ENCODE results near the gene FMNL3.
"Not testable (repeated sequence)": the region's sequence is repeated elsewhere in the genome, so short reads cannot be mapped to it uniquely, and the experiment has no call there.

Gene FMNL3

DNA sequence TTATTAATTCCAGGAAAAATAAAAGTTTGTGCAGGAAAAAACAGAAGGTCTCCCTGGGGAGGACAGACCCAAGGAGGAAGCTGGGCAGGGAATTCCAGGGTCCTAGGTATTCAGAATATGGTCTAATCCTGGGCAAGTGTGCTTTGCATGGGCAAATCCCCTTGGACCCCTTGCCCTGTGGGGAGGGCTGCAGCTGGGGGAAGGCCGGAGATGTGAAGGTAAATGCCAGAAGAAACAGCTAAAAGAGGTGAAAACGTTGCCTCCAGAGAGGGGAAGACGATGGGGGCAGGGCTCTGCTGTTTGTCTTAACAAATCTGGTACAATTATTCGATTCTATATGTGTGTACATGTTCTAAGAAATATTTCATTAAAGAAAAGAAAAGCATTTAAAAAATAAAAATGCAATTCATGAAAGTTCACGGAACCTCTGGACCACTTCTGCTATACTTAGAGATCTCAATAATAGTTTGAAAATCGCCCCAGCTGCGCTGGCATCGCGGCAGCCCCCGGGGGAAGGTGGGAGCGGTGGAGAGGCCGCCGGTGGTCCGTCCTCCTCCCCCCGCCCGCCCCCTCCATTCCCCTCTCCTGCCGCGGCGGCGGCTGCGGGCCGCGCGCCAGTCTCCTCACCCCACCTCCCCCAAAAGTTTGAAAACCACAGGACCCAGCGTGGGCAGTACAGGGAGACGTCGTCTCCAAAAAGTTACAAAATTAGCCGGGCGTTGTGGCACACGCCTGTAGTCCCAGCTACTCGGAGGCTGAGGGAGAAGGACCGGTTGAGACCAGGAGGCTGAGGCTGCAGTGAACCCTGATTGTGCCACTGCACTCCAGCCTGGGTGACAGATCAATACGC lies 85.3 kb downstream of the FMNL3 start:
- TF ChIP-seq, protein P1, sequence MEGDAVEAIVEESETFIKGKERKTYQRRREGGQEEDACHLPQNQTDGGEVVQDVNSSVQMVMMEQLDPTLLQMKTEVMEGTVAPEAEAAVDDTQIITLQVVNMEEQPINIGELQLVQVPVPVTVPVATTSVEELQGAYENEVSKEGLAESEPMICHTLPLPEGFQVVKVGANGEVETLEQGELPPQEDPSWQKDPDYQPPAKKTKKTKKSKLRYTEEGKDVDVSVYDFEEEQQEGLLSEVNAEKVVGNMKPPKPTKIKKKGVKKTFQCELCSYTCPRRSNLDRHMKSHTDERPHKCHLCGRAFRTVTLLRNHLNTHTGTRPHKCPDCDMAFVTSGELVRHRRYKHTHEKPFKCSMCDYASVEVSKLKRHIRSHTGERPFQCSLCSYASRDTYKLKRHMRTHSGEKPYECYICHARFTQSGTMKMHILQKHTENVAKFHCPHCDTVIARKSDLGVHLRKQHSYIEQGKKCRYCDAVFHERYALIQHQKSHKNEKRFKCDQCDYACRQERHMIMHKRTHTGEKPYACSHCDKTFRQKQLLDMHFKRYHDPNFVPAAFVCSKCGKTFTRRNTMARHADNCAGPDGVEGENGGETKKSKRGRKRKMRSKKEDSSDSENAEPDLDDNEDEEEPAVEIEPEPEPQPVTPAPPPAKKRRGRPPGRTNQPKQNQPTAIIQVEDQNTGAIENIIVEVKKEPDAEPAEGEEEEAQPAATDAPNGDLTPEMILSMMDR (conservative IDR thresholded peaks at IDR 0.05; ENCODE audit: control insufficient read depth, insufficient read depth, low read depth, low read length) = no peak
- H3K4me3 ChIP-seq (ENCODE audit: control insufficient read depth, low read depth, low read length) = peak overlapping the region; percentile 64
- no peak for DNase-seq (ENCODE audit: low read depth)

DNA sequence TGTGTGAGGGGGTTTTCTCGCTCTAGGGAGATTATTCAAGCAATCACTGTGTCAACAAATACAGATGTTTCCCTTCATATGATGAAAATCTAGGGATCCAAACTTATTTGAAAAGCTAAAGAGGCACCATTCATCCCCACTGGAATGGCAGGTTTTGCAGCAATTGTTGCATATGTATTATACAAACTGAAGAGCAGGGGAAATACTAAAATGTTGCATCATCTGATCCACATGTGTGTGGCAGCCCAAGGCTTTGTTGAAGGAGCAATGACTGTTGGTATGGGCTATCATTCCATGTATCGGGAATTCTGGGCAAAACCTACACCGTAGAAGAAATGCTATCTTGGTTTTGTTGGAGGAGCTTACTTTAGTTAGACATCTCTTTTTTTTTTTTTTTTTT lies 87.9 kb downstream of the FMNL3 start:
- no peak for DNase-seq (ENCODE audit: low read depth)
- H3K4me3 ChIP-seq (ENCODE audit: control insufficient read depth, low read depth, low read length) = no peak overlapping the region
- TF ChIP-seq, protein P1 (conservative IDR thresholded peaks at IDR 0.05; ENCODE audit: control insufficient read depth, insufficient read depth, low read depth, low read length) = no peak

DNA sequence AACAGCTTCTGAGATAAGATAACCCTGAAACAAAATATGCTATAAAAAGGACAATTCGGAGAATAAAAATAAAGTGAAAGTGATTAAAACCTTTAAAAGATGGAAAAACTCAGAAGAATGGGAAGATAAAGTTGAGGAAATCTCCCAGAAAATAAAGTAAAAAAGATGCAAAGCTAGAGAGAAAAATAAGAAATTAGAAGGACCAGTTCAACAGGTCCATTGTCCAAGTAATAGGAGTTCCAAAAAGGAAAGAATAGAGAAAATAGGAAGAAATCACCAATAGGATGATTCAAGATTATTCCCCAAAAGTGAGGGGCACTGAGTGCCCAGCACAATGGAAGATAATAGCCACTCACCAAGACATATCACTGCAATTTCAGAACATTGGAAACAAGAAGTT lies 88.6 kb downstream of the FMNL3 start:
- TF ChIP-seq, protein P1 (conservative IDR thresholded peaks at IDR 0.05; ENCODE audit: control insufficient read depth, insufficient read depth, low read depth, low read length) = no peak
- no peak for DNase-seq (ENCODE audit: low read depth)
- H3K4me3 ChIP-seq (ENCODE audit: control insufficient read depth, low read depth, low read length) = no peak overlapping the region

DNA sequence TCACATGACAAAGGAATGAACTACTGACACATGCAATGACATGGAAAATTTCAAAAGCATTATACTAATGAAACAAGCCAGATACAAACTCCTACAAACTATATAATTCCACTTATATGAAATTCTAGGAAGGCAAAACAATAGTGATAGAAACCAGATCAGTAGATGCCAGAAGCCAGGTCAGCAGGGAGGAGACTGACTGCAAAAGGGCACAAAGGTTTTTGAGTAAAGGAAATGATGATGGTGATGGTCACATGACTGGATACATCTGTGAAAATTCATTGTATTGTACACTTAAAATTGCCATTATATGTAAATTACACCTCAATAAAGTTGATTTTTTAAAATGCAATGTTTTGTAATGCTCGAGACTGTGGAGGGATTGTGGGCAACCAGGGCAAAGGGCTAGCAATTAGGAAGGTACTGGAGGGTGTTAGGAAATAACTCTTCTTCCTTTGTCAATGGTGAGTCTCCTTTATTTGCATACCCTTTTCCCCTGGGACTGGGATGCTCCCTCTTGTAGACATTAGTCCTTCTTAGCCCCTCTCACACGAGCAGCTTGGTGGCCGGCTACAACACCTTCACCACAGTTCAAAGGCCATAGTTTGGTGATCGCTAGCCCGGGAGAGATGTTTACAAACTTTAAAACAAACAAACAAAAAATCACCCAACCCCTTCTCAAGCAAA lies 90.5 kb downstream of the FMNL3 start:
- H3K4me3 ChIP-seq (ENCODE audit: control insufficient read depth, low read depth, low read length) = no peak overlapping the region
- DNase-seq (ENCODE audit: low read depth) = no peak
- TF ChIP-seq, protein P1 (conservative IDR thresholded peaks at IDR 0.05; ENCODE audit: control insufficient read depth, insufficient read depth, low read depth, low read length) = no peak

DNA sequence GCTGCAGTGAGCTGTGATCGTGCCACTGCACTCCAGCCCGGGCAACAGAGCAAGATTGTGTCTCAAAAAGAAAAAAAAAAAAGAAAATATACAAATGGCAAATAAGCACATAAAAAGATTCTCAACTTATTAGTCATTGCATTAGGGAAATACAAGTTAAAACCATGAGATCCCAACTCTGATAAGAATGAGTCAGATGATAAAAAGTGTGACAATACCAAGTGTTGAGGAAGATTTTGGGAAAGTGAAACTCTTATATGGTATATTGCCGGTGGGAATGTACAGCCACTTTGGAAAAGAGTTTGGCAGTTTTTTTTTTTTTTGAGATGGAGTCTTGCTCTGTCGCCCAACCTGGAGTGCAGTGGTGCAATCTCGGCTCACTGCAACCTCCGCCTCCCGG lies 91.5 kb downstream of the FMNL3 start:
- TF ChIP-seq, protein P1 (conservative IDR thresholded peaks at IDR 0.05; ENCODE audit: control insufficient read depth, insufficient read depth, low read depth, low read length) = no peak
- DNase-seq (ENCODE audit: low read depth) = peak; percentile 30
- H3K4me3 ChIP-seq (ENCODE audit: control insufficient read depth, low read depth, low read length) = no peak overlapping the region

DNA sequence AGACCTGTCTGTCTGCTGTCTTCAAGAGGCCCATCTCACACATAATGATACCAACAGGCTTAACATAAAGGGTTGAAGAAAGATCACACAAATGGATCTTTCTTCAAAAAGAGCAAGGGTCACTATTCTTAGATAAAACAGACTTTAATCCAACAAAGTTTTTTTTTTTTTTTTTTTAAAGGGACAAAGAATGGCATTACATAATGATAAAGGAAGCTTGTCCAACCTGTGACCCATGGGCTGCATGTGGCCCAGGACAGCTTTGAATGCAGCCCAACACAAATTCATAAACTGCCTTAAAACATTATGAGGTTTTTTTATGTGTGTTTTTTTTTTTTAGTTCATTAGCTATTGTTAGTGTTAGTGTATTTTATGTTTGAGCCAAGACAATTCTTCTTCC lies 95.0 kb downstream of the FMNL3 start:
- no peak overlapping the region for H3K4me3 ChIP-seq (ENCODE audit: control insufficient read depth, low read depth, low read length)
- TF ChIP-seq, protein P1 (conservative IDR thresholded peaks at IDR 0.05; ENCODE audit: control insufficient read depth, insufficient read depth, low read depth, low read length) = no peak
- DNase-seq (ENCODE audit: low read depth) = no peak

DNA sequence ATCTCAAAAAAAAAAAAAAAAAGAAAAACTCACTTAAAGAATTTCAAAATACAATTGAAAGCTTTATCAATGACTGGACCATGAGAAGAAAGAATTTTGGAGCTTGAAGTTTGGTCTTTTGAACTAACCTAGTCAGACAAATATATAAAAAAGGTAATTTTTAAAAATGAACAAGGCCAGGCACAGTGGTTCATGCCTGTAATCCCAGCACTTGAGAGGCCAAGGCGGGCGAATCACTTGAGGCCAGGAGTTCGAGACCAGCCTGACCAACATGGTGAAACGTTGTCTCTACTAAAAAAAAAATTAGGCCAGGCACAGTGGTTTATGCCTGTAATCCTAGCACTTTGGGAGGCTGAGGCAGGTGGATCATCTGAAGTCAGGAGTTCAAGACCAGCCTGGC lies 96.4 kb downstream of the FMNL3 start:
- DNase-seq (ENCODE audit: low read depth); H3K4me3 ChIP-seq (ENCODE audit: control insufficient read depth, low read depth, low read length): not testable (repeated sequence)

All from fibroblast of mammary gland (primary cell).